Nephron progenitor cell (in vitro differentiated cells): ENCODE measurements around the gene RIOK3.
"Not testable (repeated sequence)": the region's sequence is repeated elsewhere in the genome, so short reads cannot be mapped to it uniquely, and the experiment has no call there.

Source experiments
- DNase-seq: peaks from one replicate; pipeline ENCODE4 v3.0.0; 2021
- H3K27ac Mint-ChIP-seq: 2 replicates; pipeline ENCODE4 v1.8.0; 2021; ENCODE audit warnings: mild to moderate bottlenecking, moderate library complexity, mixed read lengths
- H3K27me3 Mint-ChIP-seq: 2 replicates; pipeline ENCODE4 v1.8.0; 2021; ENCODE audit warnings: mild to moderate bottlenecking, low read depth, mixed read lengths; ENCODE audit not compliant: poor library complexity
- H3K36me3 Mint-ChIP-seq: 2 replicates; pipeline ENCODE4 v1.8.0; 2021; ENCODE audit warnings: low read depth, mixed read lengths
- H3K4me1 Mint-ChIP-seq: 2 replicates; pipeline ENCODE4 v1.8.0; 2021; ENCODE audit warnings: mixed read lengths
- H3K4me3 Mint-ChIP-seq: 2 replicates; pipeline ENCODE4 v1.8.0; 2021; ENCODE audit warnings: mild to moderate bottlenecking, moderate library complexity, mixed read lengths
- H3K9me3 Mint-ChIP-seq: 2 replicates; pipeline ENCODE4 v1.8.0; 2021; ENCODE audit warnings: mild to moderate bottlenecking, moderate library complexity, mixed read lengths
- TF ChIP-seq, protein P1 (sequence below): fragments of 200-600 bp; sonication (generic); IDR thresholded peaks from 2 replicates; pipeline ENCODE4 v1.5.0; 2021; ENCODE audit warnings: antibody characterized with exemption

Gene RIOK3

DNA sequence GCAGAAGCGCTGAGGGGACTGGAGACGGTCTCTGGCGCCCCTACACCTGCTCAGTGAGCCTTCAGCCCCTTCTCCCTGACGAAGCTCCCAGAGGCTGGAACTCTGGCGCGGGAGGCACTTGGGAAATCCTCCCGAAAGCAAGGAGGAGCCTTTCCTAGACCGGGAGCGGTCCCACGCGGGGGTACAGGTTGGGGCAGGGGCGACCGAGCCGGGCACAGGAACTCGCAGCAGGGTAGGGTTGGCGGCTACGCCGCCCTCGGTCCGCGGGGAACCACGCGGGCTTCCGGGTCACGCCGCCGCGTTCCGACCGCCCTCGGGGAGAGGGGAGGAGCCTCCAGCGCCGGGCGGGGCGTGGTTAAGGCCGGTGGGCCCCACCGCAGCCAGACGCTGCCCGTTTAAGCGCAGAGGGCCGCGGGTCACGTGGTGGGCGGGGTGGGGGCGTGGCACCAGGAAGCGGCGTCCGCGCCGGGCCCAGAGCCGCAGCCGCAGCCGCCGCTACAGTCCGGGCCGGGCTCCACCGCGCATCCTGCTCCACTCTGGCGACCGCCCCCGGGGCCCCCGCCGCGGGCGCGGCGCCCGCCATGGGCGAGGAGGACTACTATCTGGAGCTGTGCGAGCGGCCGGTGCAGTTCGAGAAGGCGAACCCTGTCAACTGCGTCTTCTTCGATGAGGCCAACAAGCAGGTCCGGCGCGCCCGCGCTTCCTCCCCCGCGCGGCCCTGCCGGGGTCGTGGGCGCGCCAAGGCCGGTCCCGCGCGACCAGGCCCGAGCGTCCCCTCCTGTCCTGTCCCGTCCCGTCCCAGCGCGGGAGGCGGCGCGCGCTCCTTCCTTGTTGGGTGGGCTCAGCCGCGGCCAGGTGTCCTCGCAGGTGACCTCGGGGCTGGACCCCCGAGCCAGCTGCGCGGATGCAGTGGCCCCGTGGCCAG is 50.2 kb downstream of the RIOK3 start, which contains the start of gene RMC1:
Gene RMC1 (plus strand): TSS at position 474 of the 925 bp plus-strand sequence. CDS start 108 bp downstream, at position 582.
- H3K27ac Mint-ChIP-seq = no peak within 1 kb of the TSS
- peak within 1 kb of the TSS; percentile 93 for H3K4me3 Mint-ChIP-seq
- peak; percentile 99 for DNase-seq
- peaks cover 35% of the 10 kb centered on the region for H3K4me1 Mint-ChIP-seq
- TF ChIP-seq, protein P1, sequence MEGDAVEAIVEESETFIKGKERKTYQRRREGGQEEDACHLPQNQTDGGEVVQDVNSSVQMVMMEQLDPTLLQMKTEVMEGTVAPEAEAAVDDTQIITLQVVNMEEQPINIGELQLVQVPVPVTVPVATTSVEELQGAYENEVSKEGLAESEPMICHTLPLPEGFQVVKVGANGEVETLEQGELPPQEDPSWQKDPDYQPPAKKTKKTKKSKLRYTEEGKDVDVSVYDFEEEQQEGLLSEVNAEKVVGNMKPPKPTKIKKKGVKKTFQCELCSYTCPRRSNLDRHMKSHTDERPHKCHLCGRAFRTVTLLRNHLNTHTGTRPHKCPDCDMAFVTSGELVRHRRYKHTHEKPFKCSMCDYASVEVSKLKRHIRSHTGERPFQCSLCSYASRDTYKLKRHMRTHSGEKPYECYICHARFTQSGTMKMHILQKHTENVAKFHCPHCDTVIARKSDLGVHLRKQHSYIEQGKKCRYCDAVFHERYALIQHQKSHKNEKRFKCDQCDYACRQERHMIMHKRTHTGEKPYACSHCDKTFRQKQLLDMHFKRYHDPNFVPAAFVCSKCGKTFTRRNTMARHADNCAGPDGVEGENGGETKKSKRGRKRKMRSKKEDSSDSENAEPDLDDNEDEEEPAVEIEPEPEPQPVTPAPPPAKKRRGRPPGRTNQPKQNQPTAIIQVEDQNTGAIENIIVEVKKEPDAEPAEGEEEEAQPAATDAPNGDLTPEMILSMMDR = no peak
- H3K27me3 Mint-ChIP-seq = peaks cover 29% of the 10 kb centered on the region
- H3K36me3 Mint-ChIP-seq = peaks cover 10% of the 10 kb centered on the region
- H3K9me3 Mint-ChIP-seq = no peaks in the 10 kb centered on the region

DNA sequence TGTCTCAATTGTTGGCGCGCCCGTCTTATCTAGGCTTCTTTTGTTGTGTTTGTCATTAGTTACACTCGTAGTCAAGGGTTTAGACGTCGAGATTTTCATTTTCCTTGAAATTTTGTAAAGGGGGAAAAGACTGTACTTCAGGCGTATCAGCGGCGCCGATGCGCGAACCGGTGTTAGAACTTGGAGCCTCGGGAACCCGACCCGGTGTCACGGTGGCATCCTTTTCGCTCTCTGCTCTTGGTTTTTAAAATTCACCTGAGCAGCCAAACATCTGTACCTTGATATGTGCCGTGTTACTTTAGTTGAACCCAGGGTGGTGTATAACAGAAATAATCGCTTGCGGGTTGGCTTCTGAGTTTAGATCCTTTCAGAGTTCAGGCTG is 50.9 kb downstream of the RIOK3 start:
- no peak for DNase-seq
- H3K4me3 Mint-ChIP-seq = peak overlapping the region; percentile 93
- no peak overlapping the region for H3K27ac Mint-ChIP-seq
- TF ChIP-seq, protein P1 = no peak
- H3K27me3 Mint-ChIP-seq = peaks cover 29% of the 10 kb centered on the region
- H3K4me1 Mint-ChIP-seq = peaks cover 36% of the 10 kb centered on the region
- no peaks in the 10 kb centered on the region for H3K9me3 Mint-ChIP-seq
- peaks cover 16% of the 10 kb centered on the region for H3K36me3 Mint-ChIP-seq

DNA sequence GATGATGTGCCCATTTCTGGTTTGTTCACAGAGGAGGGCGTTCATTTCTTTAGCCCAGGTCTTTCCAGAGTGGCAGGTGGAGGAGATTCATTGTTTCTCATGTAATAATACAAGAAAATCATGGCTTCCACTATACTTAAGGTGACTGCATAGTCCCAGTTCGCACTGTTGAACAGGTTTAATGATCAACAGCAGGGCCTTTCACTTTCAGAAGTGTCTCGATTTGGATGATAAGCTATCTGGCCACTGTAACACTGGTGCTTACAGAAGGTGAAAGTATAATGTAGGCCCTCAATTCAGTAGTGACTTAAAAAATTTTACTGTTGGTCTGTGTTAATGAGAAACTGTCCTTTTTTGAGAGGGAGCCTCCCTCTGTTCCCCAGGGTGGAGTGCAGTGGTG is 51.6 kb downstream of the RIOK3 start:
- peaks cover 29% of the 10 kb centered on the region for H3K27me3 Mint-ChIP-seq

DNA sequence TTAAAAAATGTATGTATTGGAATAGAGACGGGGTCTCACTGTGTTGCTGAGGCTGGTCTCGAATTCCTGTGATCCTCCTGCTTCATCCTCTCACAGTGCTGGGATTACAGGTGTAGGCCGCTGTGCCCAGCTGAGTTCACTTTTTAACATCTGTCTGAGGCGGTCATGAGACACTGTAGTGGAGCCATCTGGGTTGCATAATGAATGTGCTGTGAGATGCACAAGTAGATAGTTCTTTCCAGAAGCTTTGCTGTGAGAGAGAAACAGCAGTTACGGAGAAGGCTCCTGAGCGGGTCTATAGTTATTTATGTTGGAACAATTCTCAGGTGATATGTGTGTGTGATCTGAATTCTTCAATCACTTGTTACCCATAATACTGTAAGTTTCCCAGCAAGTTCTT is 53.3 kb downstream of the RIOK3 start:
- peaks cover 32% of the 10 kb centered on the region for H3K36me3 Mint-ChIP-seq
- H3K27ac Mint-ChIP-seq = no peak overlapping the region
- peaks cover 30% of the 10 kb centered on the region for H3K4me1 Mint-ChIP-seq
- no peaks in the 10 kb centered on the region for H3K9me3 Mint-ChIP-seq
- TF ChIP-seq, protein P1 = no peak
- DNase-seq = no peak
- peaks cover 30% of the 10 kb centered on the region for H3K27me3 Mint-ChIP-seq
- no peak overlapping the region for H3K4me3 Mint-ChIP-seq

More for the DNA sequence above, 51.6 kb downstream of the RIOK3 start:
- H3K4me1 Mint-ChIP-seq = peaks cover 30% of the 10 kb centered on the region
- TF ChIP-seq, protein P1 = no peak
- H3K27ac Mint-ChIP-seq = no peak overlapping the region
- no peak for DNase-seq
- H3K4me3 Mint-ChIP-seq = peak overlapping the region; percentile 93
- no peaks in the 10 kb centered on the region for H3K9me3 Mint-ChIP-seq
- H3K36me3 Mint-ChIP-seq = peaks cover 17% of the 10 kb centered on the region

DNA sequence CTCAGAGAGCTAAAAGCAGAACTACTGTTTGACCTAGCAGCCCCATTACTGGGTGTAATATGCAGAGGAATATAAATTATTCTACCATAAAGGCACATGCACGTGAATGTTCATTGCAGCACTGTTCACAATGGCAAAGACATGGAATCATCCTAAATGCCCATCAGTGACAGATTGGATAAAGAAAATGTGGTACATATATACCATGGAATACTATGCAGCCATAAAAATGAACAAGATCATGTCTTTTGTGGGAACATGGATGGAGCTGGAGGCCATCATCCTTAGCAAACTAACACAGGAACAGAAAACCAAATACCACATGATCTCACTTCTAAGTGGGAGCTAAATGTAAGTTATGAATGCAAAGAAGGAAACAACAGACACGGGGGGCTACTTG is 57.8 kb downstream of the RIOK3 start:
- H3K9me3 Mint-ChIP-seq, H3K27ac Mint-ChIP-seq, H3K27me3 Mint-ChIP-seq, H3K4me3 Mint-ChIP-seq, DNase-seq: not testable (repeated sequence)
- H3K36me3 Mint-ChIP-seq = peaks cover 54% of the 10 kb centered on the region
- peaks cover 12% of the 10 kb centered on the region for H3K4me1 Mint-ChIP-seq

DNA sequence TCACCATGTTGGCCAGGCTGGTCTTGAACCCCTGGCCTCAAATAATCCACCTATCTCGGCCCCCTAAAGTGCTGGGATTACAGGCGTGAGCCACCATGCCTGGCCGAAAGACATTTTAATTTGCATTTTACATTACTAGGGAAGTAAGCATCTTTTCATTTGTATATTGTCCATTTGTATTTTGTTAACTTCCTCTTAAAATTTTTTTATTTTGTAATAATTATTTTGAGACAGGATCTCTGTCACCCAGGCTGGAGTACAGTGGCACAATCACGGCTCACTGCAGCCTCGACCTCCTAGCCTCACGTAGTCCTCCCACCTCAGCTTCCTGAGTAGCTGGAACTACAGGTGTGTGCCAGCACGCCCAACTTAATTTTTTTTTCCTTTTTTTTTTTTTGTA is 59.1 kb downstream of the RIOK3 start:
- H3K4me1 Mint-ChIP-seq = peaks cover 14% of the 10 kb centered on the region
- not testable (repeated sequence) for H3K4me3 Mint-ChIP-seq, H3K9me3 Mint-ChIP-seq, H3K27ac Mint-ChIP-seq, DNase-seq, H3K27me3 Mint-ChIP-seq
- H3K36me3 Mint-ChIP-seq = peaks cover 57% of the 10 kb centered on the region

DNA sequence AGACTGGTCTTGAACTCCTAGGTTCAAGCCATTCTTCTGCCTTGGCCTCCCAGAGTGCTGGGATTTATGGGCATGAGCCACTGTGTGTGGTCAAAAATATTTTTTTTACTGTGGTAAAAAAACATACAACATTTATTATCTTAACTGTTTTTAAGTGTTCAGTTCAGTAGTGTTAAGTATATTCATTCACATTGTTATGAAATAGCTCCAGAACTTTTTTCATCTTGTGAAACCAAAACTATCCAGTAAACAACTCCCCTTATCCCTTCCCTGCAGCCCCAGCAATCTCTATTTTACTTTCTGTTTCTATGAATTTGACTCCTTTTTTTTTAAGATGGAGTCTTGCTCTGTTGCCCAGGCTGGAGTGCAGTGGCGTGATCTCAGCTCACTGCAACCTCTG is 59.6 kb downstream of the RIOK3 start:
- Mint-ChIP-seq H3K4me3 (no peak overlapping the region), H3K36me3 (peaks cover 61% of the 10 kb centered on the region), H3K27ac (no peak overlapping the region), H3K4me1 (peaks cover 14% of the 10 kb centered on the region), H3K9me3 (no peaks in the 10 kb centered on the region), H3K27me3 (peaks cover 6% of the 10 kb centered on the region)
- DNase-seq = no peak
- TF ChIP-seq, protein P1 = no peak
